H9 (cell line): ENCODE results near the gene HCST. TPM values are rescaled to one million over a fixed set of nuclear protein-coding genes. Genes with fewer than 3 reads are reported as not detected.

Source experiments
- DNase-seq: peaks from one replicate; pipeline ENCODE4 v3.0.0-alpha.2; 2017
- H2AFZ ChIP-seq: one replicate; pipeline ENCODE4 v1.6.1; 2013; ENCODE audit warnings: mild to moderate bottlenecking, low read length, control low read depth, moderate library complexity
- H2AK5ac ChIP-seq: 2 replicates; pipeline ENCODE4 v1.6.1; 2013; ENCODE audit warnings: low read length, control low read depth, mixed read lengths; ENCODE audit not compliant: insufficient read length
- H2BK120ac ChIP-seq: one replicate; pipeline ENCODE4 v1.6.1; 2013; ENCODE audit warnings: low read depth, mild to moderate bottlenecking, low read length, control low read depth, inconsistent platforms; ENCODE audit not compliant: poor library complexity, severe bottlenecking
- H2BK12ac ChIP-seq: 2 replicates; pipeline ENCODE4 v1.6.1; 2013; ENCODE audit warnings: low read length, control low read depth, mixed read lengths, low read depth; ENCODE audit not compliant: insufficient read length
- H2BK15ac ChIP-seq: 2 replicates; pipeline ENCODE4 v1.6.1; 2013; ENCODE audit warnings: low read depth, low read length, control low read depth
- H2BK20ac ChIP-seq: one replicate; pipeline ENCODE4 v1.6.1; 2013; ENCODE audit warnings: low read depth, mild to moderate bottlenecking, low read length, control low read depth, inconsistent platforms; ENCODE audit not compliant: poor library complexity, severe bottlenecking
- H2BK5ac ChIP-seq: 2 replicates; pipeline ENCODE4 v1.6.1; 2013; ENCODE audit warnings: low read length, control low read depth, mixed read lengths; ENCODE audit not compliant: insufficient read length
- H3K14ac ChIP-seq: 2 replicates; pipeline ENCODE4 v1.6.1; 2013; ENCODE audit warnings: low read length, control low read depth; ENCODE audit not compliant: insufficient read depth
- H3K18ac ChIP-seq: 2 replicates; pipeline ENCODE4 v1.6.1; 2013; ENCODE audit warnings: low read depth, mild to moderate bottlenecking, mixed read lengths, low read length, control low read depth; ENCODE audit not compliant: insufficient read length
- H3K23ac ChIP-seq: 2 replicates; pipeline ENCODE4 v1.6.1; 2013; ENCODE audit warnings: low read length, control low read depth, mixed read lengths, low read depth; ENCODE audit not compliant: insufficient read length
- H3K23me2 ChIP-seq: 2 replicates; pipeline ENCODE4 v1.6.1; 2013; ENCODE audit warnings: low read depth, mild to moderate bottlenecking, mixed read lengths, low read length, control low read depth; ENCODE audit not compliant: insufficient read length, poor library complexity, severe bottlenecking
- H3K27ac ChIP-seq: 2 replicates; pipeline ENCODE4 v1.5.1; 2013; ENCODE audit warnings: low read length, control low read depth, mixed read lengths, low read depth; ENCODE audit not compliant: insufficient read length
- H3K27me3 ChIP-seq: 2 replicates; pipeline ENCODE4 v1.6.1; 2013; ENCODE audit warnings: low read length, control low read depth, inconsistent platforms; ENCODE audit not compliant: insufficient read depth
- H3K4ac ChIP-seq: 2 replicates; pipeline ENCODE4 v1.6.1; 2013; ENCODE audit warnings: low read depth, mild to moderate bottlenecking, control low read depth, inconsistent platforms, low read length, moderate library complexity
- H3K4me1 ChIP-seq: 2 replicates; pipeline ENCODE4 v1.6.1; 2013; ENCODE audit warnings: low read length, control low read depth, inconsistent platforms; ENCODE audit not compliant: insufficient read depth
- H3K4me2 ChIP-seq: 2 replicates; pipeline ENCODE4 v1.6.1; 2013; ENCODE audit warnings: low read length, control low read depth, mixed read lengths; ENCODE audit not compliant: insufficient read length, insufficient read depth
- H3K56ac ChIP-seq: 2 replicates; pipeline ENCODE4 v1.6.1; 2013; ENCODE audit warnings: low read depth, mild to moderate bottlenecking, mixed read lengths, low read length, control low read depth; ENCODE audit not compliant: insufficient read length
- H3K79me1 ChIP-seq: 2 replicates; pipeline ENCODE4 v1.6.1; 2013; ENCODE audit warnings: low read depth, mild to moderate bottlenecking, moderate library complexity, low read length, control low read depth, inconsistent platforms; ENCODE audit not compliant: insufficient read depth, poor library complexity, severe bottlenecking
- H3K79me2 ChIP-seq: 2 replicates; pipeline ENCODE4 v1.6.1; 2013; ENCODE audit warnings: low read length, control low read depth, inconsistent platforms; ENCODE audit not compliant: insufficient read depth
- H3K9ac ChIP-seq: 2 replicates; pipeline ENCODE4 v1.6.1; 2013; ENCODE audit warnings: low read length, control low read depth, mixed read lengths; ENCODE audit not compliant: insufficient read length; ENCODE audit errors: extremely low read depth
- H3K9me3 ChIP-seq: one replicate; pipeline ENCODE4 v1.6.1; 2013; ENCODE audit warnings: low read depth, low read length, inconsistent platforms; ENCODE audit not compliant: control insufficient read depth
- H3T11ph ChIP-seq: one replicate; pipeline ENCODE4 v1.6.1; 2013; ENCODE audit warnings: mild to moderate bottlenecking, low read length, control low read depth, inconsistent platforms
- H4K20me1 ChIP-seq: one replicate; pipeline ENCODE4 v1.6.1; 2013; ENCODE audit not compliant: control insufficient read depth, insufficient read length, insufficient read depth
- H4K5ac ChIP-seq: 2 replicates; pipeline ENCODE4 v1.6.1; 2013; ENCODE audit warnings: low read depth, mild to moderate bottlenecking, mixed read lengths, low read length, control low read depth; ENCODE audit not compliant: insufficient read length
- H4K8ac ChIP-seq: replicated peaks from 2 replicates; pipeline ENCODE4 v1.6.1; 2013; ENCODE audit warnings: low read length, control low read depth, mixed read lengths, low read depth; ENCODE audit not compliant: insufficient read length
- H4K91ac ChIP-seq: 2 replicates; pipeline ENCODE4 v1.6.1; 2013; ENCODE audit warnings: low read depth, mild to moderate bottlenecking, moderate library complexity, mixed read lengths, low read length, control low read depth; ENCODE audit not compliant: insufficient read length
- H3K27ac Mint-ChIP-seq, 3 experiments: 2 replicates in 2 of 3; 3 replicates in 1 of 3; pipeline ENCODE4 v1.8.0; 2020 to 2021; ENCODE audit warnings: mixed read lengths in 3 of 3, mild to moderate bottlenecking in 1 of 3, moderate library complexity in 1 of 3
- H3K27me3 Mint-ChIP-seq: 2 replicates; pipeline ENCODE4 v1.8.0; 2021; ENCODE audit warnings: low read depth, mild to moderate bottlenecking, moderate library complexity, mixed read lengths
- H3K36me3 Mint-ChIP-seq, 3 experiments: 2 replicates in 2 of 3; 3 replicates in 1 of 3; pipeline ENCODE4 v1.8.0; 2020 to 2021; ENCODE audit warnings: low read depth in 3 of 3, mixed read lengths in 3 of 3; ENCODE audit not compliant: insufficient read depth in 1 of 3
- H3K4me1 Mint-ChIP-seq, 2 experiments: 2 replicates each; pipeline ENCODE4 v1.8.0; 2020; ENCODE audit warnings: mixed read lengths in 2 of 2
- H3K4me3 Mint-ChIP-seq, 2 experiments: 2 replicates in 1 of 2; 3 replicates in 1 of 2; pipeline ENCODE4 v1.8.0; 2020 to 2021; ENCODE audit warnings: mild to moderate bottlenecking in 2 of 2, mixed read lengths in 2 of 2, moderate library complexity in 1 of 2
- H3K9me3 Mint-ChIP-seq, 2 experiments: 2 replicates in 1 of 2; 3 replicates in 1 of 2; pipeline ENCODE4 v1.8.0; 2020; ENCODE audit warnings: mild to moderate bottlenecking in 2 of 2, mixed read lengths in 2 of 2, moderate library complexity in 1 of 2
- WGBS: extraction: QIAGEN DNeasy Blood & Tissue Kit; methylation state at CpG from one replicate; pipeline ENCODE4 v1.1.7; 2013; ENCODE audit warnings: missing lambda C conversion rate, low lambda C conversion rate, mixed read lengths; ENCODE audit not compliant: insufficient read length; ENCODE audit errors: extremely low coverage; 5-methylcytosine and 5-hydroxymethylcytosine counted together
- total RNA-seq: library from RNA; stranded (reverse); gene quantifications from 2 replicates; pipeline ENCODE4 v1.2.1, GENCODE V29; 2021
- TF ChIP-seq, protein P1 (sequence below): fragments of 200-600 bp; sonication (generic); conservative IDR thresholded peaks from 3 replicates; pipeline ENCODE4 v1.8.0; 2021; ENCODE audit warnings: antibody characterized with exemption, mild to moderate bottlenecking

The HCST gene
- total RNA-seq, 1 experiment from 2014 or later: 0.68 TPM

DNA sequence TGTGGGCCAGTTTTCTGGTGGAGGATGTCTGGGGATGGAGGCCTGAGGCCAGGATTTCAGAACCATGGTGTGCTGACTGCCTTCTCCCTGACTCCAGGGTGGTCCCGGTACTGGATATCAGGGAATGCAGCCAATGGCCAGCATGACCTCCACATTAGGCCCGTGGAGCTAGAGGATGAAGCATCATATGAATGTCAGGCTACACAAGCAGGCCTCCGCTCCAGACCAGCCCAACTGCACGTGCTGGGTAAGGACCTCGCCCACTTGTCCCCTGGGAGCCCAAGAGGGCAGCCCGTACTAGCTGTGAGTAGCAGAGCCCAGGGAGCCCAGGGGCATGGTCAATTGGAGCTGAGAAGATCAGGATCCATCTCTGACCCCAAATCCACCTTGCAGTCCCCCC is 44.0 kb upstream of the HCST start:
- Histone ChIP-seq H3K23ac (no peak overlapping the region), H3K9me3 (no peaks in the 10 kb centered on the region), H2BK12ac (no peak overlapping the region), H3K27me3 (peaks cover 7% of the 10 kb centered on the region; the same call in 1 of the 2 replicates), H3K27ac (no peak overlapping the region), H3K79me1 (no peaks in the 10 kb centered on the region), H3K56ac (no peak overlapping the region), H4K91ac (no peak overlapping the region), H3K4me1 (no peaks in the 10 kb centered on the region; the same call in 1 of the 2 replicates), H3K18ac (no peak overlapping the region), H3T11ph (no peak overlapping the region), H3K4me2 (no peak overlapping the region), H3K14ac (no peak overlapping the region), H2BK120ac (no peak overlapping the region), H3K4ac (no peak overlapping the region), H4K8ac (no peak overlapping the region), H2BK20ac (no peak overlapping the region), H2AK5ac (no peak overlapping the region), H3K79me2 (no peaks in the 10 kb centered on the region), H2AFZ (no peak overlapping the region), H2BK15ac (no peak overlapping the region), H3K9ac (no peak overlapping the region), H4K20me1 (peaks cover 3% of the 10 kb centered on the region), H2BK5ac (no peak overlapping the region), H3K23me2 (peaks cover 22% of the 10 kb centered on the region), H4K5ac (no peak overlapping the region)
- DNase-seq: no peak
- Mint-ChIP-seq H3K4me3 (peak overlapping the region in 1 of 2 experiments; percentile 30; a peak in 1 of 5 replicates), H3K36me3 (no peaks in the 10 kb centered on the region; a peak in 1 of 7 replicates), H3K9me3 (no peaks in the 10 kb centered on the region; a peak in 1 of 5 replicates), H3K27me3 (peaks cover 92% of the 10 kb centered on the region), H3K4me1 (peaks cover 13 to 27% of the 10 kb centered on the region in 2 experiments), H3K27ac (no peak overlapping the region)
- TF ChIP-seq, protein P1, sequence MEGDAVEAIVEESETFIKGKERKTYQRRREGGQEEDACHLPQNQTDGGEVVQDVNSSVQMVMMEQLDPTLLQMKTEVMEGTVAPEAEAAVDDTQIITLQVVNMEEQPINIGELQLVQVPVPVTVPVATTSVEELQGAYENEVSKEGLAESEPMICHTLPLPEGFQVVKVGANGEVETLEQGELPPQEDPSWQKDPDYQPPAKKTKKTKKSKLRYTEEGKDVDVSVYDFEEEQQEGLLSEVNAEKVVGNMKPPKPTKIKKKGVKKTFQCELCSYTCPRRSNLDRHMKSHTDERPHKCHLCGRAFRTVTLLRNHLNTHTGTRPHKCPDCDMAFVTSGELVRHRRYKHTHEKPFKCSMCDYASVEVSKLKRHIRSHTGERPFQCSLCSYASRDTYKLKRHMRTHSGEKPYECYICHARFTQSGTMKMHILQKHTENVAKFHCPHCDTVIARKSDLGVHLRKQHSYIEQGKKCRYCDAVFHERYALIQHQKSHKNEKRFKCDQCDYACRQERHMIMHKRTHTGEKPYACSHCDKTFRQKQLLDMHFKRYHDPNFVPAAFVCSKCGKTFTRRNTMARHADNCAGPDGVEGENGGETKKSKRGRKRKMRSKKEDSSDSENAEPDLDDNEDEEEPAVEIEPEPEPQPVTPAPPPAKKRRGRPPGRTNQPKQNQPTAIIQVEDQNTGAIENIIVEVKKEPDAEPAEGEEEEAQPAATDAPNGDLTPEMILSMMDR: no peak
- WGBS: no CpG with 5 or more reads among the region's 6 CpGs
